Measurements from ENCODE around the gene IGF2.

IGF2 gene

GRCh38 chr11:2104524-2105440, 34.4 kb downstream of the IGF2 start:
- no peak for DNase-seq (ENCODE audit: extremely low read depth in 1 of 2, low read depth in 1 of 2)

- no peak for DNase-seq (ENCODE audit: extremely low read depth in 1 of 2, low read depth in 1 of 2)
Measured at GRCh38 chr11:2103668-2104523, 35.3 kb downstream of the IGF2 start.

GRCh38 chr11:2102883-2103213, 36.3 kb downstream of the IGF2 start:
- DNase-seq (ENCODE audit: extremely low read depth in 1 of 2, low read depth in 1 of 2): no peak

- DNase-seq (ENCODE audit: extremely low read depth in 1 of 2, low read depth in 1 of 2): no peak
Measured at GRCh38 chr11:2102132-2102882, 36.9 kb downstream of the IGF2 start.

DNA sequence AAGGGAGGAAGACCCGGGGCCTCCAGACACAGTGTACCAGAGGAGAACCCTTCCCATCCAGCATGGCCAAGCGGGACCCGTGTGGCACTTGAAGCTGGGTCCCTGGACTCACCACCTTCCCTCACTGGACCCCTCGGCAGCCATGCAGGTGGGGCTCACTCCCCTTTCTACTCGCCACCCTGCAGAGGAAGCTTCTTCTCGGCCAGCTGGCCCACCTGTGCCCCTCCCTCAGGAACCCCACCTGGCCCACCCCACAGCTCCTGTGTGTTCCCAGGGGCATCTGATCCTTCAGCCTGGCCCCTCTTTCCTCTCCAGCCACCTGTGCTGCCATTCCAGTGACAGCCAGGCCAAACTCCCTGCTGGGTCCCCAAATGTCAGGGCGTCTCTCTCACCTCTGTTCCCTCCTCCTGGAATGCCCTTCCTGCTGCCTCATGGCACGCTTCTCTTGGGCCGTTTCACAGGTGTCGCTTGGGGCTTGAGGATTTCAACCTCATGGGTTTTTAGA, 38.0 kb downstream of the IGF2 start:
- no peak for DNase-seq (ENCODE audit: extremely low read depth in 1 of 2, low read depth in 1 of 2)

DNA sequence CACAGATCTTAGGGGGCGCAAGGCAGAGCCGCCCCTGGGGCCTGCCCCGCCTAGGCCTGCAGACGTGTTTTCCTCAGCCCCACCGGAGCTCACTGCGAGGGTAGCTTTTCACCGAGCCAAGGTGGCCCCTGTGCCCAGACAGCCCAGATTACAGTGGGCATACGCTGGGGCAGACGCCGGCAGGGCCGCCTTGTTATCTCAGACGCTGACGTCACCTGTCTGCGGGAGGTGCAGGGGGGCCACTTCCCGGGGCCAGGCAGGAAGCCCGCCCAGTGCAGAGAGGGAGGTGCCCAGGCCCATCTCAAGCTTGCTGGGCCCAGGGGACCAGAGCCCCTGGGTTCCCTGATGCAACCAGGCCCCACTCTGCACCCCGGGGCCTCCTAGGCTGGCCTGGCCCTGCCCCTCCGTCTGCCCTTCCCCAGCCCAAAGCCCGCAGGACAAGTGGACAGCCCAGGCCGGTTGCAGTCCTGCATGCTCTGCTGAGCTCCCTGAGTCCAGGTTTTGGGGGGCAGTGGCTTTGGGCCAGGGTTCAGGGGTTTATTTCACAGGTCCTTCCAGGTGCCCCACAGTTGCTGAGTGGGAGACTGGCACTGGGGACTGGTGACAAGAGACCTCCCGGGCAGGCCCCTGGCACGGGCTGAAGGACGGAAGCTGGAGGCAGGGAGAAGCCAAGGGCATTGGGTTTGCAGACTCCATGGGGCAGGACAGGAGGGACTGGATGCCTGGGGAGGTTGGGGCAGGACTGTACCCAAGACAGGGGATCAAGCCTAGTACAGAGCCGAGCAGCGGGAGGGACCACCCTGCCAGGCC, 38.6 kb downstream of the IGF2 start:
- DNase-seq (ENCODE audit: extremely low read depth in 1 of 2, low read depth in 1 of 2): no peak

DNA sequence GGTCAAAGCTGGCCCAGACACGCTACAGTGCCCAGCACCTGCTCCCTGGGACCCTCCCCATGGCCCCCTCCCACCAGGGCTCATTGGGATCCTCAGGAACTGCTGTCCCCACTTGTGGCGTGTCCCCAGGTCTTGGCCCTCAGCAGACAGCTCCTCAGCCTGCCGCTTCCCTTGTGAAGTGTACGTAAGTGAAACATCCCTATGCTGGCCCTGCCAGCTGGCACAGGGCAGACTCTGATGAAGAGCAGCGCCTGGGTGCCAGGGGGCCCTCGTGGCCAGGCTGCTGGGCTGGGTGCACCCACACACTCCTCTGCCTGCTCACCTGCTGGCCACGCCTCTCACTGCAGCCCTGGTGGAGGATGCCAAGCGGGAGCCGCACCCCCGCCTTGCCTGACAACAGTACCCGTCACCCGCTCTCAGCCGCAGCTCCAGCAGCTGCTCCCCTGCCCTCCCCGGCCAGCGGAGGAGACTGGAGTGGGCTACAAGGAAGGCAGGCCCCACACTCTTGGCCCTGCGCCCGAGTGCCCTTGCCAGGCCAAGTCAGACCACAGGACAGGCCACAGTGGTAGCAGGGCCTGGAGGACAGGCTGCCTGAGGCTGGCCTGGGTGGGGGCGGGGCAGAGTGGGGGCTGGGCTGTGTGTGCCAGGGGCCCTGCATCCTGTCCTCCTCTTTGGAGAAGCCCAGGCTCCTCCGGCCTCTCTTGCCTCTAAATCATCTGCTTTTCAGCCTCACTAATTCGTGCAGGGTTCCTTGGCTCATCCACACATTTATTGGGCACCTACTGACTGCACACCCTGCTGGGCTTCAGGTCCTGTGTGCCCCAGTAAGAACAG, 39.5 kb downstream of the IGF2 start:
- no peak for DNase-seq (ENCODE audit: extremely low read depth in 1 of 2, low read depth in 1 of 2)

- no peak for DNase-seq (ENCODE audit: extremely low read depth in 1 of 2, low read depth in 1 of 2)
Measured at GRCh38 chr11:2098691-2099515, 40.3 kb downstream of the IGF2 start.

- DNase-seq (ENCODE audit: extremely low read depth in 1 of 2, low read depth in 1 of 2): no peak
Measured at GRCh38 chr11:2097998-2098690, 41.0 kb downstream of the IGF2 start.

DNA sequence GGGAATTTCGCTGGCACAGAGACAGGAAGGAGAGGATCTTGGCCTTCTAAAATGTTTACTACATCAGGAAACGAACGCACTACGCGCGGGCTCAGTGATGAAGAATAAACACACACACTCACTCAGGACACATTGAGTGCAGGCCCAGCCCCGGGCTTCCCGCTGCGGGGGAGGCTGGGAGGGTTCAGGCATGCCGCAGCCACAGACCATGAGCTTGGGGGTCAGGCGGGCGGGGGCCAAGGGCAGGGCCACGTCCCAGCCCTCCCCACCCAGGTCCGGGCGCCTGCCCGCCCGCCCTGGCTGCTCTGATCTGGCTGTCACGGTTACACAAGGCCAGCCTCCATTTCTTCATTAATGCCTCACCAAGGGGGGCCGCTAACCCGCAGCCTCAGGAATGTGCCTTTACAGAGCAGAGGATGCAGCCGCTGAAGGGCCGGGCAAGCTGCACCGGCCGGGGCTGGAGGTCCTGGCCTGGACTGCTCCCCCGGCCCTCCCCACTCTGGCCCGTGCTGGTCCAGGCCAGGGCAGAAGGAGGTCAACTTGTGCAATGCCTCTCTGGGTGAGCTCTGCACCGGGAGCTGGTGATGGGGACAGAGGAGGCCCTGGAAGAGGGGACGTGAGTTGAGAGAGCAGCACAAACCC, 41.7 kb downstream of the IGF2 start:
- DNase-seq (ENCODE audit: extremely low read depth in 1 of 2, low read depth in 1 of 2): no peak

GRCh38 chr11:2096919-2097301, 42.3 kb downstream of the IGF2 start:
- DNase-seq (ENCODE audit: extremely low read depth in 1 of 2, low read depth in 1 of 2): no peak

- DNase-seq (ENCODE audit: extremely low read depth in 1 of 2, low read depth in 1 of 2): no peak
Measured at GRCh38 chr11:2096011-2096918, 42.9 kb downstream of the IGF2 start.

DNA sequence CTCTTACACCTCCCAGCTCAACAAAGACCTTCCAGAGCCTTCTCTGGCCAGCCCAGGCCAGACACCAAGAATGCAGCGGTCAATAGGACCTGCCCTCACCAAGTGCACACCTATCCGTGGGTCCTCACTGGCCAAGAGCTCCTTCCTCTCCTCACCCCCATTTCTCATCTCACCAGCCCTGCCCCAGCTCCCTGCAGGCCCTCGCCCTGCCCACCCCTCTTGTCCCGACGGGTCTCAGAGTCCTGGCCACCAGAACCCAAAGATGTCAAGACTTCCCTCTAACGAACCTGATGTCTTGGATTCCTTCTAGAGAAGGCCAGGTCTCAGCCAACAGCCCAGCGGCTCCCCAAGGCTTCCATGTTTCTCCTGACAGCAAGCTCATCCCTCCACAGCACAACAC, 43.6 kb downstream of the IGF2 start:
- no peak for DNase-seq (ENCODE audit: extremely low read depth in 1 of 2, low read depth in 1 of 2)

DNA sequence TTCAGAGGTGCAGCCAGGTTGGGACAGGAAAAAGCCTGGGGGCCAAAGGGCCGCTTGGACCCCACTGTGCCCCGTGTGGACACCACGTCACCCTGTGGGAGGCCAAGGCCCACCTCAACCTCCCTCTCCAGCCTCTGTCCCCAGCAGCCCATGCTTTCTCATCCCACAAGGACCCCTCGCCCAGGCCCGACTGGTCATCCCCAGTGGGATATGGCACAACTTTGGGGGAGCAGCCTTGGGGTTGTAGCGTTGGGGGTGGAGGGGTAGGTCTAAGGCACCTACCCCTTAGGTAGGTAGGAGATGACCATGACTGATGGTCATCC, 44.0 kb downstream of the IGF2 start:
- DNase-seq (ENCODE audit: extremely low read depth in 1 of 2, low read depth in 1 of 2): no peak

GRCh38 chr11:2094354-2095197, 44.6 kb downstream of the IGF2 start:
- no peak for DNase-seq (ENCODE audit: extremely low read depth in 1 of 2, low read depth in 1 of 2)
